Hindlimb muscle (tissue), 1 donor: ENCODE results near the gene SMG1. TPM values are rescaled to one million over a fixed set of nuclear protein-coding genes. Genes with fewer than 3 reads are reported as not detected.
"Not testable (repeated sequence)": the region's sequence is repeated elsewhere in the genome, so short reads cannot be mapped to it uniquely, and the experiment has no call there.

ENCODE experiments used
- DNase-seq: peaks from one replicate; pipeline ENCODE4 v3.0.0-alpha.2; 2013
- polyA plus RNA-seq: library from polyadenylated mRNA; unstranded; fragments of 120-200 nt; gene quantifications from one replicate; pipeline ENCODE4 v1.2.1, GENCODE V29; 2013; ENCODE audit not compliant: insufficient read length

Gene SMG1
- polyA plus RNA-seq, 1 donor: 48.5 TPM

GRCh38 chr16:18757960-18758660 is 168.1 kb downstream of the SMG1 start:
- not testable (repeated sequence) for DNase-seq

DNA sequence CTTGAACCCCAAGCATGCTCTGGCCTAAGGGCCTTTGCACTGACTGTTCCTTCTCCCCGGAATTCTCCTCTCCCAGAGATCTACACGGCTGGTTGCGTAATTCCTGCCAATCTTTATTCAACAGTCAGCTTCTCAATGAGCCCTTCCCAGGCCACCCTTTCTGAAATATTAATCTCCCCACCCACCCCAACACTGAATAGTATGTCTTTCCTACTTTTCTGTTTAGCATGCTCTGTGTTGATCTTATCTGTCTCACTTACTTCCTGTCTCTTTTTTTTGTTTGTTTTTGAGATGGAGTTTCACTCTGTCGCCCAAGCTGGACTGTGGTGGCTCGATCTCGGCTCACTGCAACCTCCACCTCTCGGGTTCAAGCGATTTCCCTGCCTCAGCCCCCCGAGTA is 169.6 kb downstream of the SMG1 start:
- not testable (repeated sequence) for DNase-seq

Other genes with a start within 250 kb of the SMG1 start
- gene RPS15A, start 136.1 kb downstream of the SMG1 start, polyA plus RNA-seq: 1,569 TPM
- 83.7 TPM for gene ARL6IP1, start 124.9 kb downstream of the SMG1 start, polyA plus RNA-seq
- 1.9 TPM for gene TMC7, start 57.5 kb upstream of the SMG1 start, polyA plus RNA-seq
- 29.8 TPM for gene COQ7, start 141.2 kb upstream of the SMG1 start, polyA plus RNA-seq
- gene ITPRIPL2, start 187.6 kb upstream of the SMG1 start, polyA plus RNA-seq: 24.9 TPM
- gene SYT17, start 241.8 kb upstream of the SMG1 start, polyA plus RNA-seq: 6.0 TPM